ENCODE measurements around the gene CSNK1G3.

DNA sequence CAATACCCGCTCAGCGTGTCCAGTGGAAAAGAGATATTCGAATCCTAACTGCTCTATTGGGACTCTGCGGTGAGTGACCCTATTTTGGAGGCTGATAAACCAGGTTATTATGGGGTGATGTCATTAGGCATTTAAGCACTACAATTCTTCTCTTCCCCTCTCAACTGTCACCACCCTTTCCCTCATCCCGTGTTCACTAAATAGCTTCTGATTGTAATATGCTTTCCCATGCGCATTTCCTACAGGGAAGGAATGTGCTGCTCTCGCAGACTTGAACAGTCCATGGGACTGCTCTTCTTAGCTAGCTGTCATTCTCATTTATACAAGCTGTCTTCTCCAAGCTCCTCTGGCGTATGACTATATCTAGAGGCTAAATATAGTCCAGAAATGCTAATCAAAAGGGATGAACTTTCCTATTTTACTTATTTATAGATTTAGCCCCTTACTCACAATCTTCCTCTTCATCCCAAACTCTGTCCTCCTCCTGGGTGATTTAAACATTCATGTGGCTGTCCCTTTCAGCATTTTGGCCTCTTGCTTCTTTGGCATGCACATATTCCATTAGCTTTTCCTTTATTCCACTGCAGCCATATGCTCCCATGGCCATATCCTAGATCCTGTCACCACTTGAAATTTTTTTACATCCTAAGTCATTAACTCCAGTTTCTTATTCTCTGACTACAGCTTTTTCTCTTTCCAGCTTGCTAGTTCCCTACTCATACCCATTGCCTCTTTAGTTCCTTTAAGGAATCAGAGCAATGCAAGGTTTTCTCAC is 39.6 kb upstream of the CSNK1G3 start:
- TF ChIP-seq, protein P1, sequence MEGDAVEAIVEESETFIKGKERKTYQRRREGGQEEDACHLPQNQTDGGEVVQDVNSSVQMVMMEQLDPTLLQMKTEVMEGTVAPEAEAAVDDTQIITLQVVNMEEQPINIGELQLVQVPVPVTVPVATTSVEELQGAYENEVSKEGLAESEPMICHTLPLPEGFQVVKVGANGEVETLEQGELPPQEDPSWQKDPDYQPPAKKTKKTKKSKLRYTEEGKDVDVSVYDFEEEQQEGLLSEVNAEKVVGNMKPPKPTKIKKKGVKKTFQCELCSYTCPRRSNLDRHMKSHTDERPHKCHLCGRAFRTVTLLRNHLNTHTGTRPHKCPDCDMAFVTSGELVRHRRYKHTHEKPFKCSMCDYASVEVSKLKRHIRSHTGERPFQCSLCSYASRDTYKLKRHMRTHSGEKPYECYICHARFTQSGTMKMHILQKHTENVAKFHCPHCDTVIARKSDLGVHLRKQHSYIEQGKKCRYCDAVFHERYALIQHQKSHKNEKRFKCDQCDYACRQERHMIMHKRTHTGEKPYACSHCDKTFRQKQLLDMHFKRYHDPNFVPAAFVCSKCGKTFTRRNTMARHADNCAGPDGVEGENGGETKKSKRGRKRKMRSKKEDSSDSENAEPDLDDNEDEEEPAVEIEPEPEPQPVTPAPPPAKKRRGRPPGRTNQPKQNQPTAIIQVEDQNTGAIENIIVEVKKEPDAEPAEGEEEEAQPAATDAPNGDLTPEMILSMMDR (conservative IDR thresholded peaks at IDR 0.05; ENCODE audit: low read depth in 2 of 2): no peak
- no peak for TF ChIP-seq CREB1 (CRISPR knock-in tag; IDR thresholded peaks at IDR 0.05; ENCODE audit: low read depth)
- no peak for TF ChIP-seq EZH2phosphoT487 (IDR thresholded peaks at IDR 0.05; ENCODE audit: unreplicated experiment)
- no peak for TF ChIP-seq POLR2AphosphoS5 (IDR thresholded peaks at IDR 0.05; ENCODE audit: low read depth)
- no peak for TF ChIP-seq EZH2 (IDR thresholded peaks at IDR 0.05; ENCODE audit: low read depth, unreplicated experiment)
- TF ChIP-seq STAT1 (IDR thresholded peaks at IDR 0.05; ENCODE audit: unreplicated experiment): no peak
- TF ChIP-seq, protein P2, sequence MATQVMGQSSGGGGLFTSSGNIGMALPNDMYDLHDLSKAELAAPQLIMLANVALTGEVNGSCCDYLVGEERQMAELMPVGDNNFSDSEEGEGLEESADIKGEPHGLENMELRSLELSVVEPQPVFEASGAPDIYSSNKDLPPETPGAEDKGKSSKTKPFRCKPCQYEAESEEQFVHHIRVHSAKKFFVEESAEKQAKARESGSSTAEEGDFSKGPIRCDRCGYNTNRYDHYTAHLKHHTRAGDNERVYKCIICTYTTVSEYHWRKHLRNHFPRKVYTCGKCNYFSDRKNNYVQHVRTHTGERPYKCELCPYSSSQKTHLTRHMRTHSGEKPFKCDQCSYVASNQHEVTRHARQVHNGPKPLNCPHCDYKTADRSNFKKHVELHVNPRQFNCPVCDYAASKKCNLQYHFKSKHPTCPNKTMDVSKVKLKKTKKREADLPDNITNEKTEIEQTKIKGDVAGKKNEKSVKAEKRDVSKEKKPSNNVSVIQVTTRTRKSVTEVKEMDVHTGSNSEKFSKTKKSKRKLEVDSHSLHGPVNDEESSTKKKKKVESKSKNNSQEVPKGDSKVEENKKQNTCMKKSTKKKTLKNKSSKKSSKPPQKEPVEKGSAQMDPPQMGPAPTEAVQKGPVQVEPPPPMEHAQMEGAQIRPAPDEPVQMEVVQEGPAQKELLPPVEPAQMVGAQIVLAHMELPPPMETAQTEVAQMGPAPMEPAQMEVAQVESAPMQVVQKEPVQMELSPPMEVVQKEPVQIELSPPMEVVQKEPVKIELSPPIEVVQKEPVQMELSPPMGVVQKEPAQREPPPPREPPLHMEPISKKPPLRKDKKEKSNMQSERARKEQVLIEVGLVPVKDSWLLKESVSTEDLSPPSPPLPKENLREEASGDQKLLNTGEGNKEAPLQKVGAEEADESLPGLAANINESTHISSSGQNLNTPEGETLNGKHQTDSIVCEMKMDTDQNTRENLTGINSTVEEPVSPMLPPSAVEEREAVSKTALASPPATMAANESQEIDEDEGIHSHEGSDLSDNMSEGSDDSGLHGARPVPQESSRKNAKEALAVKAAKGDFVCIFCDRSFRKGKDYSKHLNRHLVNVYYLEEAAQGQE (IDR thresholded peaks at IDR 0.05; ENCODE audit: unreplicated experiment): no peak
- no peak for TF ChIP-seq ZNF331 (CRISPR knock-in tag; IDR thresholded peaks at IDR 0.05; ENCODE audit: low read depth)
